GM12878 (cell line): Measurements from ENCODE around the gene DNAJB5. TPM values are rescaled to one million over a fixed set of nuclear protein-coding genes. Genes with fewer than 3 reads are reported as not detected.

ENCODE experiments used
- ATF2 ChIP-seq: IDR thresholded peaks from 2 replicates; pipeline ENCODE4 v1.6.1; 2012; ENCODE audit warnings: low read length, inconsistent platforms
- BHLHE40 ChIP-seq, 2 experiments: fragments of 450-650 bp in 1 of 2; IDR thresholded peaks; 2 replicates each; pipeline ENCODE4 v1.6.1; 2011 to 2017; ENCODE audit warnings: low read depth in 2 of 2, borderline replicate concordance in 1 of 2, improper control_type of control experiment in 1 of 2, low read length in 1 of 2, mild to moderate bottlenecking in 1 of 2
- CBFB ChIP-seq: IDR thresholded peaks from 2 replicates; pipeline ENCODE4 v1.6.1; 2016; ENCODE audit warnings: antibody characterized with exemption, low read depth
- EGR1 ChIP-seq, 2 experiments: IDR thresholded peaks; 1 replicate in 1 of 2; 2 replicates in 1 of 2; pipeline ENCODE4 v1.6.1; 2011 to 2012; ENCODE audit warnings: low read depth in 2 of 2, low read length in 2 of 2, borderline replicate concordance in 1 of 2, mild to moderate bottlenecking in 1 of 2, moderate library complexity in 1 of 2
- EP300 ChIP-seq, 2 experiments: fragments of 150-350 bp in 1 of 2; IDR thresholded peaks; 2 replicates each; pipeline ENCODE4 v1.6.1; 2011 to 2012; ENCODE audit warnings: low read depth in 2 of 2, low read length in 2 of 2, borderline replicate concordance in 1 of 2, improper control_type of control experiment in 1 of 2, inconsistent platforms in 1 of 2; ENCODE audit not compliant: control insufficient read depth in 1 of 2
- FOS ChIP-seq: IDR thresholded peaks from 3 replicates; pipeline ENCODE4 v1.6.1; 2011; ENCODE audit warnings: borderline replicate concordance; ENCODE audit not compliant: insufficient read length; ENCODE audit errors: extremely low read depth
- FOXM1 ChIP-seq: IDR thresholded peaks from 2 replicates; pipeline ENCODE4 v1.6.1; 2012; ENCODE audit warnings: low read depth, mild to moderate bottlenecking, inconsistent platforms, low read length, moderate library complexity
- HCFC1 ChIP-seq: fragments of 150-350 bp; IDR thresholded peaks from 2 replicates; pipeline ENCODE4 v1.6.1; 2014; ENCODE audit warnings: low read length
- IKZF2 ChIP-seq, 2 experiments: fragments of 450-650 bp; IDR thresholded peaks; 2 replicates each; pipeline ENCODE4 v1.6.1; 2017; ENCODE audit warnings: mild to moderate bottlenecking in 2 of 2, moderate library complexity in 2 of 2
- KAT2A ChIP-seq: conservative IDR thresholded peaks from 2 replicates; pipeline ENCODE4 v1.6.1; 2011; ENCODE audit warnings: low read depth, low read length; ENCODE audit not compliant: control insufficient read depth
- LARP7 ChIP-seq: fragments of 450-650 bp; IDR thresholded peaks from 2 replicates; pipeline ENCODE4 v1.6.1; 2017; ENCODE audit warnings: mild to moderate bottlenecking
- NR2F1 ChIP-seq: fragments of 450-650 bp; conservative IDR thresholded peaks from 2 replicates; pipeline ENCODE4 v1.6.1; 2017; ENCODE audit warnings: mild to moderate bottlenecking
- RAD21 ChIP-seq: IDR thresholded peaks from 2 replicates; pipeline ENCODE4 v1.6.1; 2011; ENCODE audit warnings: mild to moderate bottlenecking, low read depth, low read length, moderate library complexity; ENCODE audit not compliant: insufficient read depth
- RELA ChIP-seq: fragments of 450-650 bp; IDR thresholded peaks from 2 replicates; pipeline ENCODE4 v1.8.0; 2014; ENCODE audit warnings: borderline replicate concordance; ENCODE audit not compliant: partially characterized antibody
- RFX5 ChIP-seq: IDR thresholded peaks from 2 replicates; pipeline ENCODE4 v1.6.1; 2011; ENCODE audit warnings: low read depth, low read length, improper control_type of control experiment
- SIN3A ChIP-seq: IDR thresholded peaks from 2 replicates; pipeline ENCODE4 v1.6.1; 2012; ENCODE audit warnings: low read depth, low read length, improper control_type of control experiment
- YBX1 ChIP-seq: fragments of 450-650 bp; IDR thresholded peaks from 2 replicates; pipeline ENCODE4 v1.6.1; 2016; ENCODE audit warnings: antibody characterized with exemption
- YY1 ChIP-seq: IDR thresholded peaks from 2 replicates; pipeline ENCODE4 v1.6.1; 2011; ENCODE audit warnings: low read depth, mild to moderate bottlenecking, low read length
- polyA plus RNA-seq, 11 experiments: library from polyadenylated mRNA; depleted of rRNA in 4 of 11; unstranded in 6 of 11; stranded (reverse) in 5 of 11; fragments of >200 nt; fragmentation: Nextera tagmentation in 4 of 11; fragmentation: Illumina TruSeq in 1 of 11; extraction: Ambion mirVana in 4 of 11; extraction: Trizol in 1 of 11; gene quantifications; 1 replicate in 1 of 11; 2 replicates in 10 of 11; pipeline versions ENCODE4 v1.2.1 to v1.2.3, GENCODE V29; 2011 to 2016; ENCODE audit warnings: inconsistent platforms in 2 of 11, missing spikeins in 2 of 11, low read depth in 1 of 11
- total RNA-seq, 4 experiments: library from RNA; depleted of rRNA in 3 of 4; stranded (reverse); fragments of >200 nt in 3 of 4; fragmentation: Illumina TruSeq in 1 of 4; extraction: Trizol in 1 of 4; gene quantifications; 2 replicates each; pipeline versions ENCODE4 v1.2.1 to v1.2.3, GENCODE V29; 2013 to 2021
- TF ChIP-seq, protein P1 (sequence below): fragments of 450-650 bp; IDR thresholded peaks from 2 replicates; pipeline ENCODE4 v1.6.1; 2016; ENCODE audit warnings: mild to moderate bottlenecking
- TF ChIP-seq, protein P2 (sequence below): fragments of 450-650 bp; IDR thresholded peaks from 2 replicates; pipeline ENCODE4 v1.6.1; 2016; ENCODE audit warnings: mild to moderate bottlenecking
- TF ChIP-seq, protein P3 (sequence below): IDR thresholded peaks from 2 replicates; pipeline ENCODE4 v1.6.1; 2012; ENCODE audit warnings: low read depth, low read length, improper control_type of control experiment
- TF ChIP-seq, protein P4 (sequence below): fragments of 150-350 bp; IDR thresholded peaks from 2 replicates; pipeline ENCODE4 v1.6.1; 2016; ENCODE audit warnings: low read depth, low read length

Gene DNAJB5
- total and polyA plus RNA-seq, 10 of the 15 experiments (the other 5 are each of a cell fraction or from before 2014, with no cell fraction given) = 0.92 to 13.3 (median 6.8) TPM

GRCh38 chr9:34991607-34992375 lies 2.2 kb downstream of the DNAJB5 start (continued):
- TF ChIP-seq, protein P1, sequence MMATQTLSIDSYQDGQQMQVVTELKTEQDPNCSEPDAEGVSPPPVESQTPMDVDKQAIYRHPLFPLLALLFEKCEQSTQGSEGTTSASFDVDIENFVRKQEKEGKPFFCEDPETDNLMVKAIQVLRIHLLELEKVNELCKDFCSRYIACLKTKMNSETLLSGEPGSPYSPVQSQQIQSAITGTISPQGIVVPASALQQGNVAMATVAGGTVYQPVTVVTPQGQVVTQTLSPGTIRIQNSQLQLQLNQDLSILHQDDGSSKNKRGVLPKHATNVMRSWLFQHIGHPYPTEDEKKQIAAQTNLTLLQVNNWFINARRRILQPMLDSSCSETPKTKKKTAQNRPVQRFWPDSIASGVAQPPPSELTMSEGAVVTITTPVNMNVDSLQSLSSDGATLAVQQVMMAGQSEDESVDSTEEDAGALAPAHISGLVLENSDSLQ = no peak
- TF ChIP-seq EP300 (IDR thresholded peaks at IDR 0.05; ENCODE audit: borderline replicate concordance in 1 of 2, control insufficient read depth in 1 of 2, low read depth in 2 of 2, low read length in 2 of 2) (no peak), YBX1 (no peak), FOXM1 (no peak), BHLHE40 (IDR thresholded peaks at IDR 0.05; ENCODE audit: borderline replicate concordance in 1 of 2, low read depth in 2 of 2, low read length in 1 of 2) (no peak), NR2F1 (no peak), RELA (no peak), ATF2 (no peak), LARP7 (no peak), RAD21 (0 out of 2 replicates have a peak, but pooled peaks have one; percentile 12), SIN3A (no peak), YY1 (0 out of 2 replicates have a peak, but pooled peaks have one; percentile 25), CBFB (0 out of 2 replicates have a peak, but pooled peaks have one; percentile 26), EGR1 (IDR thresholded peaks at IDR 0.05; ENCODE audit: borderline replicate concordance in 1 of 2, low read depth in 2 of 2, low read length in 2 of 2) (0 out of 3 replicates have a peak, but pooled peaks of 1 of the 2 experiments have one; percentile 24), IKZF2 (IDR thresholded peaks at IDR 0.05) (no peak), HCFC1 (no peak), RFX5 (no peak), KAT2A (no peak), FOS (no peak)
- TF ChIP-seq, protein P2, sequence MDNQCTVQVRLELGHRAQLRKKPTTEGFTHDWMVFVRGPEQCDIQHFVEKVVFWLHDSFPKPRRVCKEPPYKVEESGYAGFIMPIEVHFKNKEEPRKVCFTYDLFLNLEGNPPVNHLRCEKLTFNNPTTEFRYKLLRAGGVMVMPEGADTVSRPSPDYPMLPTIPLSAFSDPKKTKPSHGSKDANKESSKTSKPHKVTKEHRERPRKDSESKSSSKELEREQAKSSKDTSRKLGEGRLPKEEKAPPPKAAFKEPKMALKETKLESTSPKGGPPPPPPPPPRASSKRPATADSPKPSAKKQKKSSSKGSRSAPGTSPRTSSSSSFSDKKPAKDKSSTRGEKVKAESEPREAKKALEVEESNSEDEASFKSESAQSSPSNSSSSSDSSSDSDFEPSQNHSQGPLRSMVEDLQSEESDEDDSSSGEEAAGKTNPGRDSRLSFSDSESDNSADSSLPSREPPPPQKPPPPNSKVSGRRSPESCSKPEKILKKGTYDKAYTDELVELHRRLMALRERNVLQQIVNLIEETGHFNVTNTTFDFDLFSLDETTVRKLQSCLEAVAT = no peak
- TF ChIP-seq, protein P3, sequence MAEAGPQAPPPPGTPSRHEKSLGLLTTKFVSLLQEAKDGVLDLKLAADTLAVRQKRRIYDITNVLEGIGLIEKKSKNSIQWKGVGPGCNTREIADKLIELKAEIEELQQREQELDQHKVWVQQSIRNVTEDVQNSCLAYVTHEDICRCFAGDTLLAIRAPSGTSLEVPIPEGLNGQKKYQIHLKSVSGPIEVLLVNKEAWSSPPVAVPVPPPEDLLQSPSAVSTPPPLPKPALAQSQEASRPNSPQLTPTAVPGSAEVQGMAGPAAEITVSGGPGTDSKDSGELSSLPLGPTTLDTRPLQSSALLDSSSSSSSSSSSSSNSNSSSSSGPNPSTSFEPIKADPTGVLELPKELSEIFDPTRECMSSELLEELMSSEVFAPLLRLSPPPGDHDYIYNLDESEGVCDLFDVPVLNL = no peak
- TF ChIP-seq, protein P4, sequence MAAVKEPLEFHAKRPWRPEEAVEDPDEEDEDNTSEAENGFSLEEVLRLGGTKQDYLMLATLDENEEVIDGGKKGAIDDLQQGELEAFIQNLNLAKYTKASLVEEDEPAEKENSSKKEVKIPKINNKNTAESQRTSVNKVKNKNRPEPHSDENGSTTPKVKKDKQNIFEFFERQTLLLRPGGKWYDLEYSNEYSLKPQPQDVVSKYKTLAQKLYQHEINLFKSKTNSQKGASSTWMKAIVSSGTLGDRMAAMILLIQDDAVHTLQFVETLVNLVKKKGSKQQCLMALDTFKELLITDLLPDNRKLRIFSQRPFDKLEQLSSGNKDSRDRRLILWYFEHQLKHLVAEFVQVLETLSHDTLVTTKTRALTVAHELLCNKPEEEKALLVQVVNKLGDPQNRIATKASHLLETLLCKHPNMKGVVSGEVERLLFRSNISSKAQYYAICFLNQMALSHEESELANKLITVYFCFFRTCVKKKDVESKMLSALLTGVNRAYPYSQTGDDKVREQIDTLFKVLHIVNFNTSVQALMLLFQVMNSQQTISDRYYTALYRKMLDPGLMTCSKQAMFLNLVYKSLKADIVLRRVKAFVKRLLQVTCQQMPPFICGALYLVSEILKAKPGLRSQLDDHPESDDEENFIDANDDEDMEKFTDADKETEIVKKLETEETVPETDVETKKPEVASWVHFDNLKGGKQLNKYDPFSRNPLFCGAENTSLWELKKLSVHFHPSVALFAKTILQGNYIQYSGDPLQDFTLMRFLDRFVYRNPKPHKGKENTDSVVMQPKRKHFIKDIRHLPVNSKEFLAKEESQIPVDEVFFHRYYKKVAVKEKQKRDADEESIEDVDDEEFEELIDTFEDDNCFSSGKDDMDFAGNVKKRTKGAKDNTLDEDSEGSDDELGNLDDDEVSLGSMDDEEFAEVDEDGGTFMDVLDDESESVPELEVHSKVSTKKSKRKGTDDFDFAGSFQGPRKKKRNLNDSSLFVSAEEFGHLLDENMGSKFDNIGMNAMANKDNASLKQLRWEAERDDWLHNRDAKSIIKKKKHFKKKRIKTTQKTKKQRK = no peak
